Neuronal stem cell (in vitro differentiated cells): Measurements from ENCODE around the gene TMEM163.
"Not testable (repeated sequence)": the region's sequence is repeated elsewhere in the genome, so short reads cannot be mapped to it uniquely, and the experiment has no call there.

ENCODE experiments used
- DNase-seq: peaks from one replicate; pipeline ENCODE4 v3.0.0-alpha.2; 2013; ENCODE audit warnings: low spot score
- H2AFZ ChIP-seq: one replicate; pipeline ENCODE4 v1.6.1; 2013; ENCODE audit warnings: mild to moderate bottlenecking, low read length, inconsistent platforms
- H2AK5ac ChIP-seq: 2 replicates; pipeline ENCODE4 v1.6.1; 2013; ENCODE audit warnings: low read depth, mild to moderate bottlenecking, inconsistent platforms, low read length, moderate library complexity, mixed read lengths
- H2BK120ac ChIP-seq: 2 replicates; pipeline ENCODE4 v1.6.1; 2013; ENCODE audit warnings: low read depth, mild to moderate bottlenecking, inconsistent platforms, low read length, moderate library complexity, mixed read lengths
- H2BK12ac ChIP-seq: one replicate; pipeline ENCODE4 v1.6.1; 2013; ENCODE audit warnings: low read length, inconsistent platforms
- H2BK15ac ChIP-seq: 2 replicates; pipeline ENCODE4 v1.6.1; 2013; ENCODE audit warnings: mild to moderate bottlenecking, low read length, inconsistent platforms, mixed read lengths
- H2BK5ac ChIP-seq: one replicate; pipeline ENCODE4 v1.6.1; 2013; ENCODE audit warnings: inconsistent platforms, mild to moderate bottlenecking, low read length, moderate library complexity
- H3K14ac ChIP-seq: one replicate; pipeline ENCODE4 v1.6.1; 2013; ENCODE audit warnings: low read length, inconsistent platforms
- H3K18ac ChIP-seq: 2 replicates; pipeline ENCODE4 v1.6.1; 2013; ENCODE audit warnings: low read length, inconsistent platforms
- H3K23ac ChIP-seq: 2 replicates; pipeline ENCODE4 v1.6.1; 2013; ENCODE audit warnings: low read depth, mild to moderate bottlenecking, mixed read lengths, low read length, inconsistent platforms; ENCODE audit not compliant: poor library complexity
- H3K27ac ChIP-seq: replicated peaks from 3 replicates; pipeline ENCODE4 v1.5.1; 2013; ENCODE audit warnings: low read length, inconsistent platforms
- H3K27me3 ChIP-seq, 3 experiments: 2 replicates each; pipeline ENCODE4 v1.6.1; 2013; ENCODE audit warnings: low read length in 3 of 3, mild to moderate bottlenecking in 2 of 3, inconsistent platforms in 1 of 3, low read depth in 1 of 3, mixed read lengths in 1 of 3, moderate library complexity in 1 of 3; ENCODE audit not compliant: control insufficient read depth in 3 of 3, insufficient read depth in 3 of 3
- H3K36me3 ChIP-seq, 2 donors: replicated peaks in 1 of 2; 2 replicates each; pipeline ENCODE4 v1.6.1; 2013; ENCODE audit warnings: low read length in 2 of 2; ENCODE audit not compliant: control insufficient read depth in 2 of 2, insufficient read depth in 2 of 2
- H3K4ac ChIP-seq: 2 replicates; pipeline ENCODE4 v1.6.1; 2013; ENCODE audit warnings: inconsistent platforms, mild to moderate bottlenecking, low read length, moderate library complexity
- H3K4me1 ChIP-seq, 2 donors: 1 replicate in 1 of 2; 2 replicates in 1 of 2; pipeline ENCODE4 v1.6.1; 2013; ENCODE audit warnings: low read length in 2 of 2, low read depth in 1 of 2; ENCODE audit not compliant: control insufficient read depth in 2 of 2, insufficient read depth in 1 of 2
- H3K4me2 ChIP-seq: one replicate; pipeline ENCODE4 v1.6.1; 2013; ENCODE audit warnings: mild to moderate bottlenecking, low read length, inconsistent platforms; ENCODE audit not compliant: insufficient read depth, poor library complexity, severe bottlenecking
- H3K4me3 ChIP-seq, 2 donors: 2 replicates each; pipeline ENCODE4 v1.5.1; 2013; ENCODE audit warnings: low read length in 2 of 2, mild to moderate bottlenecking in 2 of 2, inconsistent platforms in 1 of 2, moderate library complexity in 1 of 2
- H3K79me1 ChIP-seq: one replicate; pipeline ENCODE4 v1.6.1; 2013; ENCODE audit warnings: low read depth, mild to moderate bottlenecking, inconsistent platforms, low read length, moderate library complexity
- H3K9ac ChIP-seq: one replicate; pipeline ENCODE4 v1.6.1; 2013; ENCODE audit warnings: mild to moderate bottlenecking, low read depth, low read length, inconsistent platforms; ENCODE audit not compliant: poor library complexity
- H3K9me3 ChIP-seq, 2 donors: replicated peaks in 1 of 2; 2 replicates each; pipeline versions ENCODE3 to v1.6.1; 2013; ENCODE audit warnings: low read length in 2 of 2, mild to moderate bottlenecking in 2 of 2, inconsistent platforms in 1 of 2, low read depth in 1 of 2, mixed read lengths in 1 of 2, moderate library complexity in 1 of 2; ENCODE audit not compliant: control insufficient read depth in 2 of 2, insufficient read depth in 1 of 2
- H4K8ac ChIP-seq: one replicate; pipeline ENCODE4 v1.6.1; 2013; ENCODE audit warnings: low read depth, mild to moderate bottlenecking, inconsistent platforms, low read length, moderate library complexity
- H4K91ac ChIP-seq: one replicate; pipeline ENCODE4 v1.6.1; 2013; ENCODE audit warnings: low read length, low read depth, mild to moderate bottlenecking, inconsistent platforms; ENCODE audit not compliant: poor library complexity
- WGBS, 2 donors: extraction: QIAGEN DNeasy Blood & Tissue Kit; methylation state at CpG; one replicate each; pipeline ENCODE4 v1.1.7; 2013; ENCODE audit warnings: missing lambda C conversion rate in 2 of 2, mixed read lengths in 1 of 2; ENCODE audit not compliant: insufficient read length in 2 of 2, insufficient replicate concordance in 1 of 2; ENCODE audit errors: extremely low coverage in 2 of 2; 5-methylcytosine and 5-hydroxymethylcytosine counted together

Gene TMEM163

GRCh38 chr2:134656391-134656790 lies 62.4 kb downstream of the TMEM163 start:
- not testable (repeated sequence) for H3K4ac ChIP-seq, H2BK5ac ChIP-seq, H4K91ac ChIP-seq, H2AFZ ChIP-seq, H2BK15ac ChIP-seq, H3K14ac ChIP-seq, H3K27me3 ChIP-seq, H3K4me1 ChIP-seq, H3K23ac ChIP-seq, H2AK5ac ChIP-seq, H3K4me2 ChIP-seq, H3K79me1 ChIP-seq, H3K4me3 ChIP-seq, H3K18ac ChIP-seq, DNase-seq, H2BK12ac ChIP-seq, H3K27ac ChIP-seq, H3K9me3 ChIP-seq, H3K36me3 ChIP-seq, H4K8ac ChIP-seq, H2BK120ac ChIP-seq, H3K9ac ChIP-seq
- WGBS, 2 donors = no CpG with 5 or more reads among the region's 15 CpGs

- Histone ChIP-seq H2BK120ac (no peak overlapping the region), H3K14ac (no peak overlapping the region), H2BK15ac (no peak overlapping the region), H4K8ac (no peak overlapping the region), H3K27me3 (no peaks in the 10 kb centered on the region), H3K9me3 (no peaks in the 10 kb centered on the region), H3K4ac (no peak overlapping the region), H3K27ac (no peak overlapping the region), H2BK12ac (no peak overlapping the region), H3K23ac (no peak overlapping the region), H4K91ac (no peak overlapping the region), H3K36me3 (no peaks in the 10 kb centered on the region), H3K9ac (no peak overlapping the region), H2AK5ac (no peak overlapping the region), H3K18ac (no peak overlapping the region), H2BK5ac (no peak overlapping the region), H3K79me1 (no peaks in the 10 kb centered on the region), H2AFZ (no peak overlapping the region), H3K4me1 (no peaks in the 10 kb centered on the region), H3K4me2 (no peak overlapping the region), H3K4me3 (no peak overlapping the region)
- DNase-seq = no peak
- WGBS, 2 donors = no CpG with 5 or more reads among the region's 5 CpGs
Observed at GRCh38 chr2:134648586-134648985, 70.2 kb downstream of the TMEM163 start.

- Histone ChIP-seq H3K14ac (no peak overlapping the region), H3K27me3 (no peaks in the 10 kb centered on the region), H3K4me1 (no peaks in the 10 kb centered on the region), H3K4me2 (no peak overlapping the region), H3K9ac (no peak overlapping the region), H3K23ac (no peak overlapping the region), H3K9me3 (no peaks in the 10 kb centered on the region), H2BK12ac (no peak overlapping the region), H4K8ac (no peak overlapping the region), H3K4ac (no peak overlapping the region), H2BK15ac (no peak overlapping the region), H2BK120ac (no peak overlapping the region), H3K79me1 (no peaks in the 10 kb centered on the region), H4K91ac (no peak overlapping the region), H2AFZ (no peak overlapping the region), H2AK5ac (no peak overlapping the region), H3K27ac (no peak overlapping the region), H3K36me3 (no peaks in the 10 kb centered on the region), H3K4me3 (no peak overlapping the region), H2BK5ac (no peak overlapping the region), H3K18ac (peak overlapping the region; percentile 25)
- no peak for DNase-seq
- WGBS, 2 donors = no CpG with 5 or more reads among the region's 10 CpGs
Observed at GRCh38 chr2:134647607-134648256, 71.1 kb downstream of the TMEM163 start.

DNA sequence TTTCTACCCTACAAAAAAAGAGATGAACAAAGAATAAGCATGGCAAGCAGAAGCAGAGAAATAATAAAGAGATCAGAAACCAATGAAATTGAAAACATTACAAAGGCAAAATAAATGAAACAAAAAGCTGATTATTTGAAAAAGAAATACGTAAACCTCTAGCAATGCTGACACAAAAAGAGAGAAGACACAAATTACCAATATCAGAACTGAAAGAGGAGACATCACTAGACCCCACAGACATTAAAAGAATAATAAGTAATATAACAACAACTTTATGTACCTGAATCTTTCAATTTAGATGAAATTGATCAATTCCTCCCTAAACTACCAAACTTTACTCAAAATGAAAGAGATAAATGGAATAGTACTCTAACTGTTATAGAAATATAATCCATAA lies 75.9 kb downstream of the TMEM163 start:
- no peak overlapping the region for H2AK5ac ChIP-seq
- H4K8ac ChIP-seq = no peak overlapping the region
- no peak overlapping the region for H3K4me2 ChIP-seq
- no peak overlapping the region for H3K4me3 ChIP-seq
- H3K4me1 ChIP-seq = peaks cover 0 to 5% of the 10 kb centered on the region in 2 donors
- DNase-seq = no peak
- H3K9me3 ChIP-seq = no peaks in the 10 kb centered on the region
- no peak overlapping the region for H2BK15ac ChIP-seq
- no peak overlapping the region for H3K27ac ChIP-seq
- no peaks in the 10 kb centered on the region for H3K79me1 ChIP-seq
- H2BK5ac ChIP-seq = no peak overlapping the region
- H4K91ac ChIP-seq = no peak overlapping the region
- WGBS, 2 donors = no CpG with 5 or more reads among the region's 1 CpG
- H2BK120ac ChIP-seq = no peak overlapping the region
- H3K4ac ChIP-seq = no peak overlapping the region
- no peak overlapping the region for H3K18ac ChIP-seq
- no peaks in the 10 kb centered on the region for H3K27me3 ChIP-seq
- no peak overlapping the region for H3K14ac ChIP-seq
- H3K36me3 ChIP-seq = no peaks in the 10 kb centered on the region
- no peak overlapping the region for H3K23ac ChIP-seq
- H2BK12ac ChIP-seq = no peak overlapping the region
- H2AFZ ChIP-seq = no peak overlapping the region
- H3K9ac ChIP-seq = no peak overlapping the region
